A673 (cell line): ENCODE data around the gene FAM83B.

Experiments
- EZH2 ChIP-seq: fragments of 200-600 bp; sonication (generic); IDR thresholded peaks from 2 replicates; pipeline ENCODE4 v1.6.1; 2017; ENCODE audit warnings: borderline replicate concordance, low read depth, mild to moderate bottlenecking, mixed read lengths, antibody characterized with exemption, low read length; ENCODE audit not compliant: poor library complexity, severe bottlenecking
- TF ChIP-seq, protein P1 (sequence below): fragments of 300-800, 200-600 bp; sonication (generic); conservative IDR thresholded peaks from 2 replicates; pipeline ENCODE4 v1.5.1; 2017; ENCODE audit warnings: low read depth, mild to moderate bottlenecking, antibody characterized with exemption, low read length, moderate library complexity, mixed read lengths

DNA sequence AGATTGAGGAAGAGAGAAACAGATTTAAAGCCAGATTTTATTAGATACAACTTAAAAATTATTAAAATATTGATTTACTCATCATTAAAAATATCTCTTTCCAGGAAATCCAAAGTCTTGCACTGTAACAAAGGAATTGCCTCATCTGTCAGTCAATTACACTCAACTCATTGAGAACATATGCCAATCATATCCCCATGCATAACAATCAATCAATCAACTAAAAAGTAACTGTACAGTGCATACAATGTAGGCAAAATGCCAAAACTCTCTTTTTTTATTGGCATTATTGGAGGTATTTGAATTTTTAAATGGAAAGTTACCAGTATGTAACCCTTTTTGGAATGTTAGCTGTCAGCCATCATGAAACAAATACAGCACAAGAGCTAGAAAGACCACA lies 45.3 kb upstream of the FAM83B start:
- TF ChIP-seq, protein P1, sequence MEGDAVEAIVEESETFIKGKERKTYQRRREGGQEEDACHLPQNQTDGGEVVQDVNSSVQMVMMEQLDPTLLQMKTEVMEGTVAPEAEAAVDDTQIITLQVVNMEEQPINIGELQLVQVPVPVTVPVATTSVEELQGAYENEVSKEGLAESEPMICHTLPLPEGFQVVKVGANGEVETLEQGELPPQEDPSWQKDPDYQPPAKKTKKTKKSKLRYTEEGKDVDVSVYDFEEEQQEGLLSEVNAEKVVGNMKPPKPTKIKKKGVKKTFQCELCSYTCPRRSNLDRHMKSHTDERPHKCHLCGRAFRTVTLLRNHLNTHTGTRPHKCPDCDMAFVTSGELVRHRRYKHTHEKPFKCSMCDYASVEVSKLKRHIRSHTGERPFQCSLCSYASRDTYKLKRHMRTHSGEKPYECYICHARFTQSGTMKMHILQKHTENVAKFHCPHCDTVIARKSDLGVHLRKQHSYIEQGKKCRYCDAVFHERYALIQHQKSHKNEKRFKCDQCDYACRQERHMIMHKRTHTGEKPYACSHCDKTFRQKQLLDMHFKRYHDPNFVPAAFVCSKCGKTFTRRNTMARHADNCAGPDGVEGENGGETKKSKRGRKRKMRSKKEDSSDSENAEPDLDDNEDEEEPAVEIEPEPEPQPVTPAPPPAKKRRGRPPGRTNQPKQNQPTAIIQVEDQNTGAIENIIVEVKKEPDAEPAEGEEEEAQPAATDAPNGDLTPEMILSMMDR: no peak
- no peak for TF ChIP-seq EZH2
